ENCODE measurements around the gene PTPN14.

PTPN14 gene

GRCh38 chr1:214449371-214449770, 102.0 kb downstream of the PTPN14 start:
- no peak for DNase-seq

- no peak for DNase-seq
These were observed 102.9 kb downstream of the PTPN14 start for GRCh38 chr1:214448536-214448935.

GRCh38 chr1:214447557-214447871, 103.9 kb downstream of the PTPN14 start:
- no peak for DNase-seq

- no peak for DNase-seq
These were observed 104.4 kb downstream of the PTPN14 start for GRCh38 chr1:214446772-214447556.

GRCh38 chr1:214445831-214446614, 105.4 kb downstream of the PTPN14 start:
- DNase-seq = peak; percentile 53

GRCh38 chr1:214445199-214445598, 106.2 kb downstream of the PTPN14 start:
- no peak for DNase-seq

GRCh38 chr1:214444182-214444939, 107.0 kb downstream of the PTPN14 start:
- no peak for DNase-seq

GRCh38 chr1:214441119-214441518, 110.3 kb downstream of the PTPN14 start:
- no peak for DNase-seq

GRCh38 chr1:214440219-214440965, 111.0 kb downstream of the PTPN14 start:
- no peak for DNase-seq

GRCh38 chr1:214439352-214440119, 111.9 kb downstream of the PTPN14 start:
- peak; percentile 77 for DNase-seq

GRCh38 chr1:214438530-214438929, 112.9 kb downstream of the PTPN14 start:
- DNase-seq = no peak

GRCh38 chr1:214438075-214438474, 113.3 kb downstream of the PTPN14 start:
- DNase-seq = no peak

- DNase-seq = no peak
These were observed 115.5 kb downstream of the PTPN14 start for GRCh38 chr1:214435867-214436266.

GRCh38 chr1:214432245-214432644, 119.2 kb downstream of the PTPN14 start:
- no peak for DNase-seq

GRCh38 chr1:214429951-214430770, 121.2 kb downstream of the PTPN14 start:
- DNase-seq = no peak

GRCh38 chr1:214427871-214428277, 123.5 kb downstream of the PTPN14 start:
- peak; percentile 75 for DNase-seq

- no peak for DNase-seq
These were observed 125.0 kb downstream of the PTPN14 start for GRCh38 chr1:214426426-214426812.

GRCh38 chr1:214425716-214426425, 125.5 kb downstream of the PTPN14 start:
- DNase-seq = no peak

GRCh38 chr1:214425101-214425500, 126.3 kb downstream of the PTPN14 start:
- no peak for DNase-seq

- no peak for DNase-seq
These were observed 128.4 kb downstream of the PTPN14 start for GRCh38 chr1:214423045-214423444.

Data from OCI-M1 (cell line).